IPS DF 4.7 (cell line): Measurements from ENCODE around the gene PMAIP1.
"Not testable (repeated sequence)": the region's sequence is repeated elsewhere in the genome, so short reads cannot be mapped to it uniquely, and the experiment has no call there.

Experiments used
- DNase-seq: peaks from one replicate; pipeline ENCODE4 v3.0.0-alpha.2; 2013; ENCODE audit warnings: low spot score; ENCODE audit errors: extremely low read depth

Gene PMAIP1

DNA sequence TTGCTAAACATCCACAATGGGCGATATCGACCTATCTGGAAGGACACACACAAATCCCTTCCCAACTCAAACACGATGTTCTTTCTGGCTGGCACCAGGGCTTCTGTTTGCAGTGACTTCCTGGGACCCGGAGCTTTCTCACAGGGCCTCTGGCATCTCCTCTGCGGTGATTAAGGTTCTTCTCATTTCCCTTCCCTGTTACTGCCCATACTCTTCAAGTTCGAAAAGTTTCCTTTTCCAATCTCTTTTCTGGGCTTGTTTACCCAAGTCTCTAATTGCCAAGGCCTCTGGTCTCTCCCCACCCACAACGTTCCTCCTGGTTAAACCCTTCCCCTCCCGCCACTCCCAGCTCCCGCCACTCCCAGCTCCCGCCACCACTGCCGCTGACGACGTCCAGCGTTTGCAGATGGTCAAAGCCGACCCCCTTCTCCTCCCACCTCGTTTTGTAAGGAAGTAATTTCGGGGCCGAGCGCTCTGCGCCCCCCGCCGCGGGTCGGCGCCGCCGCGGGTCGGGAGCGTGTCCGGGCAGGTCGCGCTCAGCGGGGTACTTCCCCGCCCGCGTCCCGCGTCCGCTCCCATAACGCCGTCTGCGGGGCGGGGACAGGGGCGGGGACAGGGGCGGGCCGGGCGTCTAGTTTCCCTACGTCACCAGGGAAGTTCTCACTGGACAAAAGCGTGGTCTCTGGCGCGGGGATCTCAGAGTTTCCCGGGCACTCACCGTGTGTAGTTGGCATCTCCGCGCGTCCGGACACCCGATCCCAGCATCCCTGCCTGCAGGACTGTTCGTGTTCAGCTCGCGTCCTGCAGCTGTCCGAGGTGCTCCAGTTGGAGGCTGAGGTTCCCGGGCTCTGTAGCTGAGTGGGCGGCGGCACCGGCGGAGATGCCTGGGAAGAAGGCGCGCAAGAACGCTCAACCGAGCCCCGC is at the start of gene PMAIP1:
Gene PMAIP1, plus strand, starts transcription at position 699 of the 924 bp plus-strand sequence. Its CDS starts 182 bp downstream, at position 881.
- no peak for DNase-seq

GRCh38 chr18:59851784-59852399 is 47.9 kb upstream of the PMAIP1 start:
- DNase-seq: no peak

DNA sequence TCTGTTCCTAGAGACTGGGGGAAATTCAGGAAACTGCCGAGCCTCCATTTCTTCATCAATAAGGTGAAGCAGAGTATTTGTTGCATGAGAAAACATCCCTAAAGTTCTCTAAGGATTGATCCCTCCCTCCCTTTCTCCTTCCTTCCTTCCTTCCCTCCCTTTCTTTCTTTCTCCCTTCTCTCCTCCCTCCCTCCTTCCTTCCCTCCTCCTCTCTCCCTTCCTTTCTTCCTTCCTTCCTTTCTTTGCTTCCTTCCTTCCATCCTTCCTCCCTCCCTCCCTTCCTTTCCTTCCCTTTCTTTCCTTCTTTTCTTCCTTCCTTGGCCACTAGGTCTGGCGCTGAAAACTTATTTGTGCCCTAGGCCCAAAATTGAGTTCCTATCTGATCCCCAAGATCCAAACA is 47.2 kb upstream of the PMAIP1 start:
- DNase-seq: no peak

DNA sequence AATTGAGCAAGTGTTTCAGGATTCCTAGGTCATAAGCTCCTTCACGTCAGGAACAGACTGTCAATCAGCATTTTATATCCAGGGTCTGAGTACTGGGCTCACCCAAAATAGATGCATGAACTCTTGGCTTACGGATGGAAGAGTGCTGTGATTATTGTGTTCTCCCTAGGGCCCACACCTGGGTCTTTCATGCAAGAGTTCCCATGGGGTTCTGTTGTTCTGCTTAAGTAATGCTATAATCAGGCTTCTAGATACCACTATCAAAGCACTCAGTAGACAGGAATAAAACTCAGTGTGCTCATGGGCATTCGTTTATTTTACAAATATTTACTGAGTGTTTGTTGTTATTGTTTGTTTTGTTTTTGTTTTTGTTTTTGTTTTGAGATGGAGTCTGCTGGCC is 46.4 kb upstream of the PMAIP1 start:
- DNase-seq: no peak

DNA sequence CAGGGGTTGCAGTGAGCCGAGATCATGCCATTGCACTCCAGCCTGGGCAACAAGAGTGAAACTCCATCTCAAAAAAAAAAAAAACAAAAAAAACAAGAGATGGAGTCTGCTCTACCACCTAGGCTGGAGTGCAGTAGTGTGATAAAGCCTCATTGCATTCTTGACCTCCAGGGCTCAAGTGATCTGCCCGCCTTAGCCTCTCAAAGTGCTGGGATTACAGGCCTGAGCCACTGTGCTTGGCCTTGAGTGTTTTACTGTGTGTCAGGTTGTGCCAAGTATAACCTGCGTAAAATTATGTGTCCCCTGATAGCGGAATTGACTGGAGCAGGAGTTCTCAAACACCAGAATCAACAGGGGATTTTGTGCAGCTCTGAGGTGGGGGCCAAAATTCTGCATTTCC is 45.8 kb upstream of the PMAIP1 start:
- DNase-seq: not testable (repeated sequence)

DNA sequence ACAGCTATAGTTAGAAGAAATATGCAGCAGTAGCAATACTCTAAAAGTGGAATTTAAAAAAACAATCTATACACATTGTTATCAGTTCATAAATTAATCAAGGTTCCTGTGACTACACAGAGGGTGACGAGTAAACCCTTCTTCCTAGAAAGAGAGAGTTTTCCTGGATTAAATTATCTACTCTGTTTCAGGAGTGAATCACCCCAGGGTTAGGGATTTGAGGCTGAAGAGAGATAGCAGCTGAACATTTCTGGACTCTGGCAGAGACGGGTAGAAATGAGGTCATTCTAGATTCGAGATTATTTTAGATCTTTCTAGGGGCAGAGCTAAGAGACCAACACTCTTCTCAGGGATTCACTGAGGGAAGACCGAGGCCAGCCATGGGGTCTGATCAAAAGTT is 38.8 kb upstream of the PMAIP1 start:
- no peak for DNase-seq

DNA sequence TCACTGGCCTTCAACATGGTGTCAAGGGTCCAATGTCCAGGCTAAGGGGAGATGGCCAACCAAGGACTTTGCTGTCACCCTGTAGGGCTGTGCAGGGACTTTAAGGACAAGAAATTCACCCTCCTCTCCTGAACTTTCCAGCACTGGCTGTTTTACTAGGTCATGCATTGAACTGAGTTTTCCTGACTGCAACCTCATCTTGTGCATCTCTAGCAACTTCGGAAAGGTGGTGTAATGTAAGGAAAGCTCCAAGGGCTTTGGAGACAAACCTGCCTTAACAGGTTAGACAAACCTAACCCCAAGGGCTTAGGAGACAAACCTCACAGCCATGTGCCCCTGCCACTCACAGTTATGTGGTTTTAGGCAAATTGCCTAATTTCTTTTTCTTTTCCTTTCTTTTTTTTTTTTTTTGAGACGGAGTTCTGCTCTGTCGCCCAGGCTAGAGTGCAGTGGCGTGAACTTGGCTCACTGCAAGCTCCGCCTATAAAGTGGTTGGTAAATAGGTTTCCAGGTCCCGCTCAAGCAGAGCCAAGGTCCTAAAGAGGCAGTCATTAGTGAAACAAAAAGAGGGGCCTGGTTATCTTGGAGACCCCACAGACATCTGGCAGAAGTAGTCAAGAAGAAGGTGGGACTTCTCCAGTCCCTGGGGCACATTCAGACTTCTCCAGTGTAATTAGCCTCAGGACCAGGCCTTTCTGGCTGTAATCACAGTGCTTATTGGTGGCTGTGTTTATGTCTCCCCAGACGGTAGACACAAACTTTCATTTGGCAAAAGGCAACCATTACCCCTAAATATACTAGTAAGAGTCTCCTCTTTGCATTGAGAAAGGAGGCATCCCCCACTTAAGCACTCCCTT is 37.6 kb upstream of the PMAIP1 start:
- DNase-seq: no peak

GRCh38 chr18:59865241-59865986 is 34.4 kb upstream of the PMAIP1 start:
- DNase-seq: no peak

DNA sequence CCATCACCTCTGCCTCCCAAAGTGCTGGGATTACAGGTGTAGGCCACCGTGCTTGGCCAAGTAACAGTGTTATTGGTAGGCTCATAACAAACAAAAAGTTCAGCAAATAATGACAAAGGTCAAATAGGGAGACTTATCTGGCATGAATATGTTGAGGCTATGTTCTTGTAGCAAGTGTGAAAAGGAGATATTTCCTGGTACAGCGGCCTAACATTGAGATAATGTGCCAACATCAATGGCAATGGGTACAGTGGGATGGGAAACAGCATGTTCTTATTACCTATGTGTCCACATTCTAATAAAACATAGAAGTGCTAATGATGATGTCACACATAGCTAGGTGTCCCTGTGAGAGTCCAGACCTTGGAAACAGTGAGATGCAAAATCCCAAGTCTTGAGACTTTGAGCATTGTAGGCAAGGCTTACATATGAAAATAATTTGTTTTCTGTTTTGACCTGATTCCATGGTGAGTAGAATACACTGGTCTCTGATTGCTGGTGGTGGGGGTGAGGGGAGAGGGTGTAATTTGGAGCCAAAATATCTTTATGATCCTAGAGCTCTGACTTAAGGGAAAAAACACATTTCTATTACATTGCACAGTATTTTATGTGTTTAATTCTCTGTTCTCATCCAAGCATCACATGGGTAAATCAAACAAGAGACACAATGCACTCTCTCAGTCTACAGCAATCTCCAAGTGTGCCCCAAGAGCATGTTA is 33.1 kb upstream of the PMAIP1 start:
- no peak for DNase-seq

GRCh38 chr18:59867337-59868104 is 32.3 kb upstream of the PMAIP1 start:
- no peak for DNase-seq

DNA sequence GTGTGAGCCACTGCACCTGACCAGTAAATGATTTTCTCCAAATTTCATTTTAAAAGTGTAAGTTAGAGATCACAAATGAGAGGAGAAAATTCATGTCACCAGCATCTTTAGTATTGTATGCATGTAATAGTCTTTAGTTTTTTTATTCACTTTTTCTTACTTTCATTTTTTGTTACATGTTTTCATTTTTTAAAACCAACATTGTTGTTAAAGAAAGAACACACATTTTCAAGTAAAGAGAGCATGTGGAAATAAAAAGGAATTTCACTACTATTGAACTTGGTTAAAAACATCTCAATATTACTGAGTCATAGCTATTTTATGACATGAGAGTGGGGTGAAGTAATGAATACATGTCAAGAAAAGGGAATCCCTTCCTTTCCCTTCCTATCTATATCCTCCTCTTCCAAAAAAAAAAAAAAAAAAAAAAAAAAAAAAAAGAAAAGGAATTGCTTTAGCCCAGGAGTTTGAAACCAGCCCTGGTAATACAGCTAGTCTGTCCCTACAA is 29.1 kb upstream of the PMAIP1 start:
- DNase-seq: no peak

- DNase-seq: no peak
Measured at GRCh38 chr18:59871711-59872362, 28.0 kb upstream of the PMAIP1 start.

GRCh38 chr18:59873641-59874040 is 26.2 kb upstream of the PMAIP1 start:
- no peak for DNase-seq

DNA sequence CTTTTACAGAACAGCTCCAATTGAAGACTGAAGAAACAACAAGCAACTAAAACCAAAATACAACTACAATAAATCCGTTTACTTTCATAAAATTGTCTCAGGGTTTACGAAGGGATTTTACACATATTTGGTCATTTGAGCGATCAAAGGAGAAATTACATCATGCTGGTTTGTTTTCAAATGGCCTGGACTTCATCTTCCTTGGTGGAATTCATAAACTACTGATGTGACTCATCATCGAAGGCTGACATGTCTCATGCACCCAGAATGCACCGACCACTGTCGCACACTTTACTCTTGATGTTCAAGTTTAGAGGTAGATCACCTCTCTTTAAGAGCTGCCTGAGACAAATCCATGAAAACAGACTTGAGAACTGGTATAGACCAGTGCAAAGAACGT is 25.6 kb upstream of the PMAIP1 start:
- no peak for DNase-seq

GRCh38 chr18:59876310-59876626 is 23.5 kb upstream of the PMAIP1 start:
- DNase-seq: no peak

DNA sequence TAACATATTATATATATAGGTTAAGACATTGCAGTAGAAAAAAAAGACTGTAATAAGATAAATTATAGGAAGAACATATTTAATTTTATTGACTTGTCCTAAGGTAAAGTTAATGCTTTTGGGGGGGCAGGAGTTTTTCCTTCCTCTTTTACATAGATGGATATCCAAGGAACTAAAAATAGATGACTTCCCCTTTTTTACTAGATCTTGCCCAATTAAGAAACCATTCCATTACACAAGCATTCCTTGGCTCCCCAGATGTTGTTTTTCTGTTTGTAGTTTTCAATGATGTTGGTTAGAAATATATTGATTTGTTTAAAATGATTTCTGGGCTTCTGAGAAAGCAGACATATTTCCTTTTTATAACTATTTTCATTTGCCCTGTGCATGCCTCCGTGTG is 22.4 kb upstream of the PMAIP1 start:
- no peak for DNase-seq

GRCh38 chr18:59878644-59879043 is 21.2 kb upstream of the PMAIP1 start:
- DNase-seq: no peak

GRCh38 chr18:59881728-59882656 is 17.8 kb upstream of the PMAIP1 start:
- DNase-seq: no peak
